MV-4-11 (cell line): ENCODE results near the gene CD27.
"Not testable (repeated sequence)": the region's sequence is repeated elsewhere in the genome, so short reads cannot be mapped to it uniquely, and the experiment has no call there.

Experiments used
- DNase-seq: peaks from one replicate; lab custom pipeline; 2025; lab: John Stamatoyannopoulos, UW

Gene CD27

GRCh38 chr12:6461401-6462233 lies 16.9 kb downstream of the CD27 start:
- DNase-seq, result peak; percentile 99

- DNase-seq, result no peak
These were observed 17.7 kb downstream of the CD27 start for GRCh38 chr12:6462234-6462995.

- DNase-seq, result no peak
These were observed 18.5 kb downstream of the CD27 start for GRCh38 chr12:6463216-6463615.

- DNase-seq, result no peak
These were observed 19.1 kb downstream of the CD27 start for GRCh38 chr12:6463858-6464257.

GRCh38 chr12:6464531-6464930 lies 19.8 kb downstream of the CD27 start:
- DNase-seq, result no peak

GRCh38 chr12:6465467-6466183 lies 20.9 kb downstream of the CD27 start:
- peak; percentile 58 for DNase-seq

GRCh38 chr12:6466184-6466573 lies 21.4 kb downstream of the CD27 start:
- DNase-seq, result no peak

- not testable (repeated sequence) for DNase-seq
These were observed 22.0 kb downstream of the CD27 start for GRCh38 chr12:6466751-6467150.

- DNase-seq, result not testable (repeated sequence)
These were observed 23.0 kb downstream of the CD27 start for GRCh38 chr12:6467571-6468282.

GRCh38 chr12:6468283-6468575 lies 23.5 kb downstream of the CD27 start:
- no peak for DNase-seq

GRCh38 chr12:6469092-6469491 lies 24.3 kb downstream of the CD27 start:
- DNase-seq, result no peak

GRCh38 chr12:6469609-6470374 lies 25.0 kb downstream of the CD27 start:
- DNase-seq, result no peak

GRCh38 chr12:6470375-6471163 lies 25.8 kb downstream of the CD27 start, which contains the start of gene VAMP1:
VAMP1 (minus strand) TSS chr12:6470677; CDS start chr12:6470531, 146 bp downstream.
- DNase-seq, result peak; percentile 98

GRCh38 chr12:6471989-6472360 lies 27.2 kb downstream of the CD27 start:
- DNase-seq, result no peak

GRCh38 chr12:6472491-6472890 lies 27.7 kb downstream of the CD27 start:
- DNase-seq, result no peak

- DNase-seq, result not testable (repeated sequence)
These were observed 30.6 kb downstream of the CD27 start for GRCh38 chr12:6475233-6475975.

- no peak for DNase-seq
These were observed 31.7 kb downstream of the CD27 start for GRCh38 chr12:6476489-6476888.

- not testable (repeated sequence) for DNase-seq
These were observed 33.0 kb downstream of the CD27 start for GRCh38 chr12:6477601-6478377.

GRCh38 chr12:6478416-6478815 lies 33.7 kb downstream of the CD27 start:
- no peak for DNase-seq
